GM19351 (cell line): ENCODE data around the gene PPAN.

Experiments
- ATAC-seq: cut with Tn5 transposase; IDR thresholded peaks from one replicate; pipeline ENCODE4 v1.9.1; 2021; ENCODE audit warnings: mild to moderate bottlenecking, moderate library complexity; ENCODE audit not compliant: unreplicated experiment

Gene PPAN

GRCh38 chr19:10092648-10093294, 13.4 kb upstream of the PPAN start:
- no peak for ATAC-seq

GRCh38 chr19:10093295-10094186, 12.6 kb upstream of the PPAN start:
- no peak for ATAC-seq

DNA sequence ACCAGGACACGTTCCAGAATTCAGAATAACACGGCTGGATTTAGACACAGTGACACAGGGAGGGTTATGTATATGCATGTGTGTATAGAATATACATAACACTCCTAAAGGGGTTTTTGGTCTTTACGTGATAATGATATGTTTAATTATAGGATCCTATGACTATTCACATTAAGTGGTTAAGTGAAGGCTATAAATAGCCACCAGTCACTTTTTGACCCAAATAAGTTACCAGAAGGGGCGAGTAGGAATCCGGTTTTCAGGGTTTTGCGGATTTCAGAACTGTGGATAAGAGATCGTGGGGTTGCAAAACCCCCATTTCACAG, 10.6 kb upstream of the PPAN start:
- no peak for ATAC-seq

- peak; percentile 78 for ATAC-seq
These were observed 10.1 kb upstream of the PPAN start for GRCh38 chr19:10095948-10096614.

- no peak for ATAC-seq
These were observed 9.6 kb upstream of the PPAN start for GRCh38 chr19:10096615-10096963.

- no peak for ATAC-seq
These were observed 5.9 kb upstream of the PPAN start for GRCh38 chr19:10100163-10100785.

DNA sequence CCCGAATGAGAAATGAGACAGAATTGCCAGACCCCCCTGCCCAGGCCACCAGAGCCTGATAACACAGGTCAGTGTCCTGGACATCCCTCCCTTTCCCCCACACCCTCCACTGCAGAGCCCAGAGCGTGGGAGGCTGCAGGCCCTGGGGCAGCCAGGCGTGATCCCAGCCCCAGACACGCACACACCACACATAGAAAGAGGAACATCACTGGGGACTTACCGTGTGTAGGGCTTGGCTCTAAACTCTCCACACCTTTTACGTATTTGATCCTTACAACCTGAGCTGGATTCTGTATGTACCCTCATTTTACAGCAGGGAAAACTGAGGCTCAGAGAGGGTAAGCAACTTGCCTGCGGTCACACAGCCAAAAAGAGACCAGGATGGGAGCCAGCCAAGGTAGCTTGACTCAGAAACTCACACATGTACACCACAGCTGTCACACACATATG, 3.4 kb upstream of the PPAN start:
- no peak for ATAC-seq

DNA sequence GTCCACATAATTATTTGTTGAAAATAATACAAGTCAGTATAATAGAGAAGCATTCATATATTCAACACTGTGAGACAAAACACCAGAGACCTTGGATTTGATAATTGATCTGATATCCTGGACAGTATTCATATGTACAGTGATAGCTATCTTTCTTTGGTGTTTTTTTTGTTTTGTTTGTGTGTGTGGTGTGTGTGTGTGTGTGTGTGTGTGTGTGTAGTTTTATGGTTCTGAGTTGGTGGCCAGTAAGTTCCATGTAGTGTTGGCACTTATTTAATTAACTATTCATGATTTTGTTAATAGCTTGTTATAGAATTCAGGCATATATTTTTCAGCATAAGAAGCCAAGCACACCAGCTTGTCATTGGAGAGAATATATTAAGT, 2.0 kb upstream of the PPAN start:
- ATAC-seq, result no peak

GRCh38 chr19:10104665-10105508, 1.3 kb upstream of the PPAN start:
- ATAC-seq, result peak; percentile 48

DNA sequence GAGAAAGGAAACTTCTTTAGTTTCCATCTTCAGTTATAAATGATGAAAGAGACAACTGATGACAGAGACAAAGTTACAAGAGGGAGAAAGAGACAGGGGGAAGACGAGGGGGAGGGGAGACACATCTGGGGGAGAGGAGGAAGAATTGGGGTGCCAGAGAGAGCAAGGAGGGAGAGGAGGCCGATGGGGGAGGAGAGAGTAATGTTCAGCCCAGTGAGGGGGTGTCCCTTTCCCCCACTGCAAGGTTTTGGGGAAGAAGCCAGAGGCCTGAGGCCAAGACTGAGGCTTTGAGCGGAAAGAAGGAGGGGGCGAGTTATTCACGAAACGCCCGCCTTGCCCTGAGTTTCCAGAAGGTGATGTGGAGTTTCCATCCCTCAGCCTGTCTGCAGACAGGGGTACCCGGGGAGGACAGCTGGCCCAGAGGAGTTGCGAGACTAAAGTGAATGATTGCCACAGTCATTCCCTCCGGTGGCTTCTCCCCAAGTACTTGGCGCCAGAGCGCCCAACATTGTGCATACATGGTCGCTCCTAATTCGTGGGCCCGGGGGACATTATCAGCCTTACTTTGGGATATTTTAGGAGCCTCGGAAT, 558 bp upstream of the PPAN start:
- no peak for ATAC-seq

DNA sequence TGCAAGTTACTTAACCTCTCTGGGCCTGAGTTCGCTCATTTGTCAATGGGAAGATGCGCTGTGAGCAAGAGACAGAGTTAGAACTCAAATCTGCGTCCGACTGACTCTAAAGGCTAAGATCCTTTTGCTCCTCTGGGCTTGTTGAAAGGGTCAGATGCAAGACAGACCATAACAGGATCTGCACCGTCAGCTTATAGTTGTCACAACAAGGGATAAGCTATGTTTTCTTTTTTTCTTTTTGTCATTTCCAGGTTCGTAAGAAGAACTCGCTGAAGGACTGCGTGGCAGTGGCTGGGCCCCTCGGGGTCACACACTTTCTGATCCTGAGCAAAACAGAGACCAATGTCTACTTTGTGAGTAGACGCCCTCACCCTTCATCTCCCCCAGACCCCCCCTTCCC, 1.1 kb downstream of the PPAN start:
- ATAC-seq, result no peak

DNA sequence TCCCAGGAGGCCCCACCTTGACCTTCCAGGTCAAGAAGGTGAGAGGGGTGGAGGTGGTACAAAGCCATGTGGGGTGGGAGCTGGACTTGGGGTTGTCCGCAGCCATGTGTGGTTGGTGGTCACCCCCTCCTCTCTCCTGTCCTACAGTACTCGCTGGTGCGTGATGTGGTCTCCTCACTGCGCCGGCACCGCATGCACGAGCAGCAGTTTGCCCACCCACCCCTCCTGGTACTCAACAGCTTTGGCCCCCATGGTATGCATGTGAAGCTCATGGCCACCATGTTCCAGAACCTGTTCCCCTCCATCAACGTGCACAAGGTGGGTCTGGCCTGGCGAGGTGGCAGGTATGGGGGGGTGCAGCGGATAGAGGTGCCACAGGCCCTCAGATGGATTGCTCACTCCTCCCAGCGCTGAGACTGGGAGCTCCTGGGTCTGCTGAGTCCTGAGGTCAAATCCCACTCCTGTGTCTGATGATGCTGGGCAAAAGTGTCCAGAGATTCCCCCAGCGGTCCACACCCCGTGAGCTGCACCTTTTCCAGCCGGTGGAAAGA, 1.7 kb downstream of the PPAN start:
- no peak for ATAC-seq

GRCh38 chr19:10109528-10109927, 3.4 kb downstream of the PPAN start:
- no peak for ATAC-seq

DNA sequence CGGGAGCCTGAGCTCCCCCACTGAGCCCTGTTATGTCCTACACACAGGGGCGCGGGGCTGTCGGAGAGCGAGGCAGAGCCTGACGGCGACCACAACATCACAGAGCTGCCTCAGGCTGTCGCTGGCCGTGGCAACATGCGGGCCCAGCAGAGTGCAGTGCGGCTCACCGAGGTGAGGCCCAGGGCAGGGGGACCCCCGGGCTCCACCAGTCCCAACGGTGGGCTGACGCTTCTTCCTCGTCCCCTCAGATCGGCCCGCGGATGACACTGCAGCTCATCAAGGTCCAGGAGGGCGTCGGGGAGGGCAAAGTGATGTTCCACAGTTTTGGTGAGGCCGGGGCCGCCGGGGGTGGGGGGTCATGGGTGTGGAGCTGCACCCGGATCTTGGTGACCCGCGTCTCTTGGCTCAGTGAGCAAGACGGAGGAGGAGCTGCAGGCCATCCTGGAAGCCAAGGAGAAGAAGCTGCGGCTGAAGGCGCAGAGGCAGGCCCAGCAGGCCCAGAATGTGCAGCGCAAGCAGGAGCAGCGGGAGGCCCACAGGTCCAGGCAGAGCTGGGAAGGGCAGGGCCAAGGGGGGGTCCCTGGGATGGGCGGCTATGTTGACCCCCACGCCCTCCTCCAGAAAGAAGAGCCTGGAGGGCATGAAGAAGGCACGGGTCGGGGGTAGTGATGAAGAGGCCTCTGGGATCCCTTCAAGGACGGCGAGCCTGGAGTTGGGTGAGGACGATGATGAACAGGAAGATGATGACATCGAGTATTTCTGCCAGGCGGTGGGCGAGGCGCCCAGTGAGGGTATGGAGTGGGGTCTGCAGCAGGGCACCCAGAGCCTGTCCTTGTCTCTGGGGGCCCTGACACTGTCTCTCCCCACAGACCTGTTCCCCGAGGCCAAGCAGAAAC, 4.2 kb downstream of the PPAN start:
- ATAC-seq, result no peak

GRCh38 chr19:10110972-10111317, 4.8 kb downstream of the PPAN start:
- no peak for ATAC-seq

- no peak for ATAC-seq
These were observed 5.2 kb downstream of the PPAN start, which contains the start of gene P2RY11 for GRCh38 chr19:10111405-10111811. TSS of gene P2RY11 (plus strand) at chr19:10111693. CDS start at chr19:10111722, 29 bp downstream.

DNA sequence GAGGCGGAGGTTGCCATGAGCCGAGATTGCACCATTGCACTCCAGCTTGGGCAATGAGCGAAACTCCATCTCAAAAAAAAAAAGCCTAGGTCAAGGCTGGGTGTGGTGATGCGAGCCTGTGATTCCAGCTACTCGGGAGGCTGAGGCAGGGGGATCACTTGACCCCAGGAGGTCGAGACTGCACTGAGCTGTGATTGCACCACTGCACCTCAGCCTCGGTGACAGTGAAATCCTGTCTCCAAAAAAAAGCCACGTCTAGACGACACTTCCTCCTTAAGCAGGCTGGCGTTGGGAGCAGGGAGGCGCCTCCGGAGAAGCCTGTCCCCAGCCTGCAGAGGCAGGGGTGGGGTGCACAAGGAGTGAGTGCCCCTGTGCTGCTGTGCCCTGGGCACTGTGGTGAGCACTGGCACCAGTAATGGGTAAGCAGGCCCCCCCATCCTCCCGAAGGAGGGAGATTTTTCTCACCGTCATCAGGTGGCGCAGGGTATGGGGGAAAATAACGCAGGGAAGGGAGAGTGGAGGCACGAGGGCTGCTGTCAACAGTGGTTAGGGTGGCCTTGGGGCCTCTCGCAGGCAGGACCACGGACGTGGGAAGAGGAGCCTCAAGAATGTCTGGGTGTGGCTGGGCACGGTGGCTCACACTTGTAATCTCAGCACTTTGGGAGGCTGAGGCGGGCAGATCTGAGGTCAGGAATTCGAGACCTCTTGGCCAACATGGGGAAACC, 6.0 kb downstream of the PPAN start:
- ATAC-seq, result no peak

GRCh38 chr19:10112895-10113591, 6.9 kb downstream of the PPAN start:
- ATAC-seq, result no peak
